ENCODE measurements around the gene EME1. TPM values are rescaled to one million over a fixed set of nuclear protein-coding genes. Genes with fewer than 3 reads are reported as not detected.

The EME1 gene
- total RNA-seq, 5 donors from 2014 or later (not counting 1 experiment from before 2014, with no cell fraction given): 0.75 to 2.1 (median 1.4) TPM

DNA sequence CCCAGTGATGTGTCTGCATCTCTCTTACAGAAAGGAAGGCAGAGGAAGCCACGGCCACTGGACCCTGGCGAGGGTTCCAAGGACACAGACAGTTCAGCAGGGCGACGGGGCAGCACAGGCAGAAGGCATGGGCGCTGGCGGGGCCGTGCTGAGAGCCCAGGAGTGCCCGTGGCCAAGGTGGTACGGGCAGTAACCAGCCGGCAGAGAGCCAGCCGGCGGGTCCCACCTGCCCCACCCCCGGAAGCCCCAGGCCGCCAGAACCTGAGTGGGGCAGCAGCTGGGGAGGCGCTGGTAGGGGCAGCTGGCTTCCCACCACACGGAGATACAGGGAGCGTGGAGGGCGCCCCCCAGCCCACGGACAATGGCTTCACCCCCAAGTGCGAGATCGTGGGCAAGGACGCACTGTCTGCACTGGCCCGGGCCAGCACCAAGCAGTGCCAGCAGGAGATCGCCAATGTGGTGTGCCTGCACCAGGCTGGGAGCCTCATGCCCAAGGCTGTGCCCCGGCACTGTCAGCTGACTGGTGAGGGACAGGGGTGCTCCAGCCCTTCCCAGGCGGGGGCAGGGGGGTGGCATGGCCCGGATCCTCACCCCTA is 19.3 kb upstream of the EME1 start:
- POLR2A ChIA-PET: no interaction called here
- H3K27ac Mint-ChIP-seq: no peak overlapping the region
- DNase-seq: no peak
- no peak overlapping the region for H3K4me3 Mint-ChIP-seq
- Histone ChIP-seq H3K36me3 (ENCODE audit: control insufficient read depth in 2 of 2, extremely low read depth in 1 of 2, insufficient read depth in 1 of 2, low read length in 1 of 2) (peaks cover 31 to 52% of the 10 kb centered on the region in 2 donors), H3K27me3 (replicated peaks in 1 of 2; ENCODE audit: control insufficient read depth in 2 of 2, extremely low read depth in 1 of 2, insufficient read depth in 2 of 2, low read length in 1 of 2) (no peaks in the 10 kb centered on the region), H3K4me3 (ENCODE audit: control insufficient read depth in 1 of 2, extremely low read depth in 1 of 2, low read length in 1 of 2) (no peak overlapping the region), H3K27ac (ENCODE audit: low read length) (no peak overlapping the region), H3K9me3 (no peaks in the 10 kb centered on the region), H3K4me1 (ENCODE audit: control insufficient read depth in 1 of 2, extremely low read depth in 1 of 2, insufficient read depth in 2 of 2, low read length in 2 of 2) (peaks cover 0 to 5% of the 10 kb centered on the region in 2 experiments)
- H3K36me3 Mint-ChIP-seq: peaks cover 19% of the 10 kb centered on the region
- H3K4me1 Mint-ChIP-seq: peaks cover 5 to 17% (median 14%) of the 10 kb centered on the region in 3 donors
- H3K9me3 Mint-ChIP-seq: no peaks in the 10 kb centered on the region
- 95% methylated on average over 21 of the region's 27 CpGs for WGBS (ENCODE audit: insufficient coverage)
- H3K27me3 Mint-ChIP-seq: no peaks in the 10 kb centered on the region
- ATAC-seq (replicated peaks in 1 of 4): no peak
- CTCF ChIA-PET: no interaction called here

DNA sequence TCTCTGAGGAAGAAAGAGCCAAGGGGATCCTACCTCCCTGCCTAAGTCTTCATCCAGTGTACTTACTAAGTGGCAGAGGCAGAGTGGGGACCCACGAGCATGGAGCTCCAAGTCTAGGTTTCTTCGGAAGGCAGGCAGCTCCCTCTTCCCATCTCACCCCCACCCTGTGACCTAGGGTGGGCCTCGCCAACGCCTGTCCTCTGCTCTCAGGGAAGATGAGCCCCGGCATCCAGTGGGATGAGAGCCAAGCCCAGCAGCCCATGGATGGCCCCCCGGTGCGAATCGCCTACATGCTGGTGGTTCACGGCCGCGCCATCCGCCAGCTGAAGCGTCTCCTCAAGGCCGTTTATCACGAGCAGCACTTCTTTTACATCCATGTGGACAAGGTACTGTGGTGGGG is 18.8 kb upstream of the EME1 start:
- H3K9me3 ChIP-seq: no peaks in the 10 kb centered on the region
- ChIA-PET CTCF (no interaction called here), POLR2A (no interaction called here)
- no peak overlapping the region for H3K27ac Mint-ChIP-seq
- H3K4me1 Mint-ChIP-seq: peaks cover 1 to 13% (median 10%) of the 10 kb centered on the region in 3 donors
- WGBS (ENCODE audit: insufficient coverage): 97% methylated on average over 15 of the region's 15 CpGs
- no peak for ATAC-seq (replicated peaks in 1 of 4)
- no peaks in the 10 kb centered on the region for H3K4me1 ChIP-seq (ENCODE audit: control insufficient read depth in 1 of 2, extremely low read depth in 1 of 2, insufficient read depth in 2 of 2, low read length in 2 of 2)
- H3K9me3 Mint-ChIP-seq: no peaks in the 10 kb centered on the region
- no peak overlapping the region for H3K4me3 Mint-ChIP-seq
- peaks cover 31 to 57% of the 10 kb centered on the region in 2 donors for H3K36me3 ChIP-seq (ENCODE audit: control insufficient read depth in 2 of 2, extremely low read depth in 1 of 2, insufficient read depth in 1 of 2, low read length in 1 of 2)
- no peaks in the 10 kb centered on the region for H3K27me3 Mint-ChIP-seq
- peaks cover 24% of the 10 kb centered on the region for H3K36me3 Mint-ChIP-seq
- H3K27me3 ChIP-seq (replicated peaks in 1 of 2; ENCODE audit: control insufficient read depth in 2 of 2, extremely low read depth in 1 of 2, insufficient read depth in 2 of 2, low read length in 1 of 2): no peaks in the 10 kb centered on the region
- DNase-seq: no peak
- H3K27ac ChIP-seq (ENCODE audit: low read length): no peak overlapping the region
- H3K4me3 ChIP-seq (ENCODE audit: control insufficient read depth in 1 of 2, extremely low read depth in 1 of 2, low read length in 1 of 2): no peak overlapping the region

DNA sequence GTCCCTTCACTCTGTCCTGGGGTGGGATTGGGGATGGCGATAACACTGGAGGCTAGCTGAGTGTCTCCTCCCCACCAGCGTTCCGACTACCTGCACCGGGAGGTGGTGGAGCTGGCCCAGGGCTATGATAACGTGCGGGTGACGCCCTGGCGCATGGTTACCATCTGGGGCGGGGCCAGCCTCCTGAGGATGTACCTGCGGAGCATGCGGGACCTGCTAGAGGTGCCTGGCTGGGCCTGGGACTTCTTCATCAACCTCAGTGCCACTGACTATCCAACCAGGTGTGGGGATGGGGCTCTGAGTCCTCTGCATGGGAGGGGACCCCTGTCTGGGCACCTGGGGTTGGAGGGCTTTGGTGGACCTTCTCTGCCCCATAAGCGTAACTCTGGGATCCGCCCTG is 18.3 kb upstream of the EME1 start:
- Histone ChIP-seq H3K27ac (ENCODE audit: low read length) (no peak overlapping the region), H3K4me3 (ENCODE audit: control insufficient read depth in 1 of 2, extremely low read depth in 1 of 2, low read length in 1 of 2) (no peak overlapping the region), H3K36me3 (ENCODE audit: control insufficient read depth in 2 of 2, extremely low read depth in 1 of 2, insufficient read depth in 1 of 2, low read length in 1 of 2) (peaks cover 31 to 60% of the 10 kb centered on the region in 2 donors), H3K27me3 (replicated peaks in 1 of 2; ENCODE audit: control insufficient read depth in 2 of 2, extremely low read depth in 1 of 2, insufficient read depth in 2 of 2, low read length in 1 of 2) (no peaks in the 10 kb centered on the region), H3K9me3 (no peaks in the 10 kb centered on the region), H3K4me1 (ENCODE audit: control insufficient read depth in 1 of 2, extremely low read depth in 1 of 2, insufficient read depth in 2 of 2, low read length in 2 of 2) (no peaks in the 10 kb centered on the region)
- 100% methylated on average over 2 of the region's 13 CpGs for WGBS (ENCODE audit: insufficient coverage)
- Mint-ChIP-seq H3K27me3 (no peaks in the 10 kb centered on the region), H3K27ac (no peak overlapping the region), H3K4me1 (peaks cover 1 to 11% (median 6%) of the 10 kb centered on the region in 3 donors), H3K36me3 (peaks cover 26% of the 10 kb centered on the region), H3K9me3 (no peaks in the 10 kb centered on the region), H3K4me3 (no peak overlapping the region)
- POLR2A ChIA-PET: interaction anchor here in 1 of 2 donors (0.5 kb wide), 1 partner anchor 1838 kb away, joined by 8 read pairs; no protein-coding TSS in a partner anchor
- CTCF ChIA-PET: interaction anchor here in 1 of 2 donors (0.5 kb wide), 1 partner anchor 11 kb away, joined by 17 read pairs; no protein-coding TSS in a partner anchor
- ATAC-seq (replicated peaks in 1 of 4) (no peak), DNase-seq (peak in 1 of 35 experiments; percentile 19)

DNA sequence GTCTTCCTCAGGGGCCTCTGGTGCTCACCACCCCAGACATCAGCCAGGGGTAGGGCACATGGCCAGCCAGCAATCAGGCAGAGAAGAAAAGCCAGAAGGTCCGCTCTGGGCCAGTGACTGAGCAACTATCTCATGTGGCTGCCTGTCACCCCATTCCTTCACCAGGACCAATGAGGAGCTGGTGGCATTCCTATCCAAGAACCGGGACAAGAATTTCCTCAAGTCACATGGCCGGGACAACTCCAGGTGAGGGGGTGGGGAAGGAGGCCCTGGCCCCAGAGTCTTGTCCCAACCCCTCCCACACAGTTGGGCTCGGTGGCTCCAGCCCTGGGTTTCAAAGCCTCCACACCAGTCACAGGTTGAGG is 17.7 kb upstream of the EME1 start:
- POLR2A ChIA-PET: interaction anchor here in 1 of 2 donors (0.5 kb wide), 1 partner anchor 1838 kb away, joined by 8 read pairs; no protein-coding TSS in a partner anchor

DNA sequence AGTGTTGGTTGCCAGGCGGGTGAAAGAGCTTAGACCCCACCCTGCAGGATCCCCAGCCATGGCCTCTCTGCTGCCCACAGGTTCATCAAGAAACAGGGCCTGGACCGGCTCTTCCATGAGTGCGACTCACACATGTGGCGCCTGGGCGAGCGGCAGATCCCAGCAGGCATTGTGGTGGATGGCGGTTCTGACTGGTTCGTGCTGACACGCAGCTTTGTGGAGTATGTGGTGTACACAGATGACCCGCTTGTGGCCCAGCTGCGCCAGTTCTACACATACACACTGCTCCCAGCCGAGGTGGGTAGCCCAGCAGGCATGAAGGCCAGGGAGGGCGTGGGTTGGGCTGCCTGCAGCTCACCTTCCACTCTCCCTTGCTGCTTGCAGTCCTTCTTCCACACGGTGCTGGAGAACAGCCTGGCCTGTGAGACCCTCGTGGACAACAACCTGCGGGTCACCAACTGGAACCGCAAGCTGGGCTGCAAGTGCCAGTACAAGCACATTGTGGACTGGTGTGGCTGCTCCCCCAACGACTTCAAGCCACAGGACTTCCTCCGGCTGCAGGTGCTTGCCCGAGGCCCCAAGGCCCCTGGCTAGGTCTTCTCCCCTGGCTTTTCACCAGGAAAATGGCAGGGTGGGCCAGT is 17.2 kb upstream of the EME1 start:
- Histone ChIP-seq H3K4me1 (ENCODE audit: control insufficient read depth in 1 of 2, extremely low read depth in 1 of 2, insufficient read depth in 2 of 2, low read length in 2 of 2) (peaks cover 0 to 4% of the 10 kb centered on the region in 2 experiments), H3K36me3 (ENCODE audit: control insufficient read depth in 2 of 2, extremely low read depth in 1 of 2, insufficient read depth in 1 of 2, low read length in 1 of 2) (peaks cover 31 to 62% of the 10 kb centered on the region in 2 donors), H3K27ac (ENCODE audit: low read length) (no peak overlapping the region), H3K27me3 (replicated peaks in 1 of 2; ENCODE audit: control insufficient read depth in 2 of 2, extremely low read depth in 1 of 2, insufficient read depth in 2 of 2, low read length in 1 of 2) (no peaks in the 10 kb centered on the region), H3K9me3 (no peaks in the 10 kb centered on the region), H3K4me3 (ENCODE audit: control insufficient read depth in 1 of 2, extremely low read depth in 1 of 2, low read length in 1 of 2) (no peak overlapping the region)
- DNase-seq: no peak
- no peaks in the 10 kb centered on the region for H3K9me3 Mint-ChIP-seq
- peaks cover 0 to 11% (median 6%) of the 10 kb centered on the region in 3 donors for H3K4me1 Mint-ChIP-seq
- no peak overlapping the region for H3K27ac Mint-ChIP-seq
- ChIA-PET POLR2A (interaction anchor here in 1 of 2 donors (0.5 kb wide), 1 partner anchor 1839 kb away, joined by 8 read pairs; no protein-coding TSS in a partner anchor), CTCF (no interaction called here)
- WGBS (ENCODE audit: insufficient coverage): 91% methylated on average over 12 of the region's 20 CpGs
- no peak for ATAC-seq (replicated peaks in 1 of 4)
- no peaks in the 10 kb centered on the region for H3K27me3 Mint-ChIP-seq
- peaks cover 26% of the 10 kb centered on the region for H3K36me3 Mint-ChIP-seq
- no peak overlapping the region for H3K4me3 Mint-ChIP-seq

More for the DNA sequence above, 17.7 kb upstream of the EME1 start:
- H3K4me1 Mint-ChIP-seq: peaks cover 1 to 11% (median 6%) of the 10 kb centered on the region in 3 donors
- no peaks in the 10 kb centered on the region for H3K9me3 ChIP-seq
- no peaks in the 10 kb centered on the region for H3K27me3 Mint-ChIP-seq
- H3K36me3 Mint-ChIP-seq: peaks cover 26% of the 10 kb centered on the region
- no peak overlapping the region for H3K27ac Mint-ChIP-seq
- DNase-seq (no peak), ATAC-seq (replicated peaks in 1 of 4) (no peak)
- 80% methylated on average over 1 of the region's 4 CpGs for WGBS (ENCODE audit: insufficient coverage)
- no peaks in the 10 kb centered on the region for H3K27me3 ChIP-seq (replicated peaks in 1 of 2; ENCODE audit: control insufficient read depth in 2 of 2, extremely low read depth in 1 of 2, insufficient read depth in 2 of 2, low read length in 1 of 2)
- H3K4me3 ChIP-seq (ENCODE audit: control insufficient read depth in 1 of 2, extremely low read depth in 1 of 2, low read length in 1 of 2): no peak overlapping the region
- H3K4me3 Mint-ChIP-seq: no peak overlapping the region
- no peaks in the 10 kb centered on the region for H3K4me1 ChIP-seq (ENCODE audit: control insufficient read depth in 1 of 2, extremely low read depth in 1 of 2, insufficient read depth in 2 of 2, low read length in 2 of 2)
- CTCF ChIA-PET: no interaction called here
- H3K9me3 Mint-ChIP-seq: no peaks in the 10 kb centered on the region
- H3K27ac ChIP-seq (ENCODE audit: low read length): no peak overlapping the region
- peaks cover 31 to 62% of the 10 kb centered on the region in 2 donors for H3K36me3 ChIP-seq (ENCODE audit: control insufficient read depth in 2 of 2, extremely low read depth in 1 of 2, insufficient read depth in 1 of 2, low read length in 1 of 2)

DNA sequence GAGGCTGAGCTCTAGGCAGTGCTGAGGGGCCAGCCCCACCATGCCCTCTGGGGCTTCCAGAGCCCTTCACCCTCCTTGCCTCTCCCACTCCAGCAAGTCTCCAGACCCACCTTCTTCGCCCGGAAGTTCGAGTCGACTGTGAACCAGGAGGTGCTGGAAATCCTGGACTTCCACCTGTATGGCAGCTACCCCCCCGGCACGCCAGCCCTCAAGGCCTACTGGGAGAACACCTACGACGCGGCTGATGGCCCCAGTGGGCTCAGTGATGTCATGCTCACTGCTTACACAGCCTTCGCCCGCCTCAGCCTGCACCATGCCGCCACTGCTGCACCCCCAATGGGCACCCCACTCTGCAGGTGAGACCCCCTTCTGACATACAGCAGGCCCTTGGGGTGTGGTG is 16.6 kb upstream of the EME1 start:
- no peaks in the 10 kb centered on the region for H3K27me3 ChIP-seq (replicated peaks in 1 of 2; ENCODE audit: control insufficient read depth in 2 of 2, extremely low read depth in 1 of 2, insufficient read depth in 2 of 2, low read length in 1 of 2)
- peaks cover 26% of the 10 kb centered on the region for H3K36me3 Mint-ChIP-seq
- H3K27me3 Mint-ChIP-seq: no peaks in the 10 kb centered on the region
- 94% methylated on average over 9 of the region's 12 CpGs for WGBS (ENCODE audit: insufficient coverage)
- H3K9me3 ChIP-seq: no peaks in the 10 kb centered on the region
- ChIA-PET POLR2A (no interaction called here), CTCF (no interaction called here)
- no peak overlapping the region for H3K27ac ChIP-seq (ENCODE audit: low read length)
- DNase-seq: no peak
- H3K36me3 ChIP-seq (ENCODE audit: control insufficient read depth in 2 of 2, extremely low read depth in 1 of 2, insufficient read depth in 1 of 2, low read length in 1 of 2): peaks cover 31 to 63% of the 10 kb centered on the region in 2 donors
- H3K27ac Mint-ChIP-seq: no peak overlapping the region
- H3K4me1 ChIP-seq (ENCODE audit: control insufficient read depth in 1 of 2, extremely low read depth in 1 of 2, insufficient read depth in 2 of 2, low read length in 2 of 2): peaks cover 0 to 7% of the 10 kb centered on the region in 2 experiments
- ATAC-seq (replicated peaks in 1 of 4): no peak
- peaks cover 0 to 11% (median 6%) of the 10 kb centered on the region in 3 donors for H3K4me1 Mint-ChIP-seq
- H3K4me3 Mint-ChIP-seq: no peak overlapping the region
- H3K9me3 Mint-ChIP-seq: no peaks in the 10 kb centered on the region
- no peak overlapping the region for H3K4me3 ChIP-seq (ENCODE audit: control insufficient read depth in 1 of 2, extremely low read depth in 1 of 2, low read length in 1 of 2)
